CD4-positive, alpha-beta T cell (primary cell): ENCODE measurements around the gene AQP7. TPM values are rescaled to one million over a fixed set of nuclear protein-coding genes. Genes with fewer than 3 reads are reported as not detected.

Source experiments
- ATAC-seq: fragments of 200-7000 bp; cut with Tn5 transposase; one replicate; pipeline ENCODE4 v1.10.0; 2022; ENCODE audit warnings: mild to moderate bottlenecking; ENCODE audit not compliant: poor library complexity
- CTCF ChIA-PET: fragments of 350-600 bp; sonication (Branson Sonifier 250); formaldehyde crosslinking; loops from one replicate; lab custom pipeline; 2021; ENCODE audit warnings: antibody characterized with exemption, inconsistent platforms; lab: Charles Lee
- POLR2A ChIA-PET: fragments of 350-600 bp; sonication (Branson Sonifier 250); formaldehyde crosslinking; loops from one replicate; lab custom pipeline; 2021; ENCODE audit warnings: antibody characterized with exemption, inconsistent platforms; lab: Charles Lee
- DNase-seq, 14 experiments: peaks; one replicate each; pipeline ENCODE4 v3.0.0-alpha.2; 2013 to 2020; ENCODE audit warnings: mixed read lengths in 2 of 14
- H3K27ac ChIP-seq, 2 donors: one replicate each; pipeline versions ENCODE4 v1.5.1 to v1.7.0; 2013; ENCODE audit warnings: low read length in 2 of 2, low read depth in 1 of 2, mild to moderate bottlenecking in 1 of 2
- H3K27me3 ChIP-seq, 2 experiments: 1 replicate in 1 of 2; 2 replicates in 1 of 2; pipeline versions ENCODE4 v1.6.1 to v1.7.0; 2013; ENCODE audit warnings: low read length in 2 of 2, control low read depth in 1 of 2, mild to moderate bottlenecking in 1 of 2, moderate library complexity in 1 of 2; ENCODE audit not compliant: insufficient read depth in 2 of 2, control insufficient read depth in 1 of 2
- H3K36me3 ChIP-seq: one replicate; pipeline ENCODE4 v1.6.1; 2013; ENCODE audit warnings: low read length, control low read depth; ENCODE audit not compliant: insufficient read depth
- H3K4me1 ChIP-seq: one replicate; pipeline ENCODE4 v1.6.1; 2013; ENCODE audit warnings: low read length, control low read depth; ENCODE audit not compliant: insufficient read depth
- H3K4me3 ChIP-seq: one replicate; pipeline ENCODE4 v1.5.1; 2013; ENCODE audit warnings: mild to moderate bottlenecking, low read length, moderate library complexity
- H3K9me3 ChIP-seq, 2 experiments: 1 replicate in 1 of 2; 2 replicates in 1 of 2; pipeline versions ENCODE4 v1.6.1 to v1.7.0; 2013; ENCODE audit warnings: low read length in 2 of 2, mild to moderate bottlenecking in 2 of 2, control low read depth in 1 of 2, moderate library complexity in 1 of 2; ENCODE audit not compliant: control insufficient read depth in 1 of 2, insufficient read depth in 1 of 2
- H3K27ac Mint-ChIP-seq: one replicate; pipeline ENCODE4 v1.8.0; 2020; ENCODE audit warnings: mixed read lengths
- H3K27me3 Mint-ChIP-seq: one replicate; pipeline ENCODE4 v1.8.0; 2021; ENCODE audit warnings: mixed read lengths
- H3K36me3 Mint-ChIP-seq: one replicate; pipeline ENCODE4 v1.8.0; 2021; ENCODE audit warnings: low read depth, mixed read lengths
- H3K4me1 Mint-ChIP-seq: one replicate; pipeline ENCODE4 v1.8.0; 2021; ENCODE audit warnings: low read depth, mixed read lengths
- H3K4me3 Mint-ChIP-seq: one replicate; pipeline ENCODE4 v1.8.0; 2020; ENCODE audit warnings: mild to moderate bottlenecking, mixed read lengths
- H3K9me3 Mint-ChIP-seq: one replicate; pipeline ENCODE4 v1.8.0; 2020; ENCODE audit warnings: mixed read lengths
- CTCF ChIP-seq: fragments of 200-600 bp; IDR thresholded peaks from one replicate; pipeline ENCODE4 v1.8.0; 2022; ENCODE audit warnings: antibody characterized with exemption, mild to moderate bottlenecking
- intact Hi-C, 2 experiments: fragments of 100-400 bp; cut with DNase I in 1 of 2; cut with micrococcal nuclease in 1 of 2; formaldehyde crosslinking; loops; one replicate each; pipeline versions ENCODE4 v1.15.1 to v1.9.0; 2023 to 2025; cut with DNase I, micrococcal nuclease
- total RNA-seq, 174 experiments: library from RNA in 2 of 174; stranded (reverse) in 2 of 174; gene quantifications; one replicate each; pipeline ENCODE4 v1.2.3 and lab custom pipeline; 2021 to 2026

The AQP7 gene
- total RNA-seq, 2 experiments from 2014 or later = 0.25 to 0.27 TPM

- POLR2A ChIA-PET = interaction anchor here (0.6 to 1.0 kb wide), 2 partner anchors 13 to 328 kb away, joined by 3 read pairs; no protein-coding TSS in a partner anchor
- CTCF ChIA-PET = interaction anchor here (0.6 to 1.9 kb wide), 5 partner anchors 12 to 37 kb away, joined by 3 to 5 read pairs (median 4); no protein-coding TSS in a partner anchor
- H3K27me3 Mint-ChIP-seq = no peaks in the 10 kb centered on the region
- no peaks in the 10 kb centered on the region for H3K27me3 ChIP-seq
- no peak overlapping the region for H3K27ac ChIP-seq
- peaks cover 55% of the 10 kb centered on the region for H3K36me3 ChIP-seq
- ATAC-seq (no peak), DNase-seq (no peak)
- peaks cover 56% of the 10 kb centered on the region for H3K36me3 Mint-ChIP-seq
- no peaks in the 10 kb centered on the region for H3K9me3 ChIP-seq
- H3K4me1 ChIP-seq = peaks cover 56% of the 10 kb centered on the region
- H3K4me3 ChIP-seq = no peak overlapping the region
- peaks cover 38% of the 10 kb centered on the region for H3K4me1 Mint-ChIP-seq
- no peak overlapping the region for H3K4me3 Mint-ChIP-seq
- no peak for TF ChIP-seq CTCF
- H3K9me3 Mint-ChIP-seq = no peaks in the 10 kb centered on the region
- intact Hi-C loops = no loop called here
- peak overlapping the region; percentile 67 for H3K27ac Mint-ChIP-seq
Observed at GRCh38 chr9:33440609-33441008, 38.2 kb upstream of the AQP7 start.

GRCh38 chr9:33440204-33440603 lies 37.8 kb upstream of the AQP7 start:
- intact Hi-C loops = no loop called here
- DNase-seq (no peak), ATAC-seq (no peak)
- no peak overlapping the region for H3K27ac ChIP-seq
- TF ChIP-seq CTCF = no peak
- H3K4me3 ChIP-seq = no peak overlapping the region
- peaks cover 34% of the 10 kb centered on the region for H3K4me1 Mint-ChIP-seq
- H3K9me3 Mint-ChIP-seq = no peaks in the 10 kb centered on the region
- H3K9me3 ChIP-seq = no peaks in the 10 kb centered on the region
- H3K27me3 Mint-ChIP-seq = no peaks in the 10 kb centered on the region
- peaks cover 52% of the 10 kb centered on the region for H3K4me1 ChIP-seq
- H3K36me3 Mint-ChIP-seq = peaks cover 53% of the 10 kb centered on the region
- peaks cover 52% of the 10 kb centered on the region for H3K36me3 ChIP-seq
- no peak overlapping the region for H3K4me3 Mint-ChIP-seq
- H3K27ac Mint-ChIP-seq = peak overlapping the region; percentile 67
- H3K27me3 ChIP-seq = no peaks in the 10 kb centered on the region
- ChIA-PET CTCF (interaction anchor here (0.6 to 1.9 kb wide), 5 partner anchors 13 to 36 kb away, joined by 3 to 5 read pairs (median 4); no protein-coding TSS in a partner anchor), POLR2A (interaction anchor here (0.6 to 1.0 kb wide), 3 partner anchors 14 to 329 kb away, joined by 3 read pairs; no protein-coding TSS in a partner anchor)

GRCh38 chr9:33439731-33440130 lies 37.4 kb upstream of the AQP7 start:
- H3K4me3 ChIP-seq = no peak overlapping the region
- peaks cover 48% of the 10 kb centered on the region for H3K4me1 ChIP-seq
- ATAC-seq (no peak), DNase-seq (peak in 1 of 14 experiments; percentile 4)
- H3K9me3 ChIP-seq = no peaks in the 10 kb centered on the region
- H3K4me3 Mint-ChIP-seq = no peak overlapping the region
- H3K36me3 ChIP-seq = peaks cover 47% of the 10 kb centered on the region
- peaks cover 48% of the 10 kb centered on the region for H3K36me3 Mint-ChIP-seq
- peaks cover 30% of the 10 kb centered on the region for H3K4me1 Mint-ChIP-seq
- no peaks in the 10 kb centered on the region for H3K27me3 Mint-ChIP-seq
- POLR2A ChIA-PET = interaction anchor here (0.6 to 3.0 kb wide), 4 partner anchors 7 to 329 kb away, joined by 3 to 14 read pairs (median 3); partner anchors contain the start of gene AQP3
- no peak for TF ChIP-seq CTCF
- no peaks in the 10 kb centered on the region for H3K27me3 ChIP-seq
- H3K27ac ChIP-seq = no peak overlapping the region
- CTCF ChIA-PET = interaction anchor here (1.0 to 1.9 kb wide), 3 partner anchors 24 to 36 kb away, joined by 3 to 5 read pairs (median 4); no protein-coding TSS in a partner anchor
- peak overlapping the region; percentile 67 for H3K27ac Mint-ChIP-seq
- intact Hi-C loops = no loop called here
- no peaks in the 10 kb centered on the region for H3K9me3 Mint-ChIP-seq
